HFFc6 (cell line): ENCODE data around the gene DDX47. TPM values are rescaled to one million over a fixed set of nuclear protein-coding genes. Genes with fewer than 3 reads are reported as not detected.
"Not testable (repeated sequence)": the region's sequence is repeated elsewhere in the genome, so short reads cannot be mapped to it uniquely, and the experiment has no call there.

Experiments used
- DNase-seq: peaks from one replicate; pipeline ENCODE4 v3.0.0-alpha.2; 2018
- H3K27ac Mint-ChIP-seq: 2 replicates; pipeline ENCODE4 v1.8.0; 2020; ENCODE audit warnings: mild to moderate bottlenecking, mixed read lengths
- H3K27me3 Mint-ChIP-seq: 2 replicates; pipeline ENCODE4 v1.8.0; 2021; ENCODE audit warnings: mild to moderate bottlenecking, moderate library complexity, mixed read lengths; ENCODE audit not compliant: insufficient read depth
- H3K36me3 Mint-ChIP-seq: 2 replicates; pipeline ENCODE4 v1.8.0; 2021; ENCODE audit warnings: low read depth, mixed read lengths
- H3K4me1 Mint-ChIP-seq: 2 replicates; pipeline ENCODE4 v1.8.0; 2020; ENCODE audit warnings: low read depth, mixed read lengths
- H3K4me3 Mint-ChIP-seq: 2 replicates; pipeline ENCODE4 v1.8.0; 2020; ENCODE audit warnings: mild to moderate bottlenecking, moderate library complexity, mixed read lengths
- H3K9me3 Mint-ChIP-seq: 2 replicates; pipeline ENCODE4 v1.8.0; 2020; ENCODE audit warnings: mild to moderate bottlenecking, mixed read lengths
- CTCF ChIP-seq: fragments of 200-600 bp; sonication (generic); IDR thresholded peaks from 2 replicates; pipeline ENCODE4 v1.5.0; 2021; ENCODE audit warnings: antibody characterized with exemption, mild to moderate bottlenecking
- total RNA-seq, 6 experiments: library from RNA; stranded (reverse); fragmentation: NEBNext Ultra II Directional; extraction: Animal tissue kit (Norgen Biotek cat#: 25700); gene quantifications; 2 replicates in 1 of 6; 3 replicates in 5 of 6; pipeline ENCODE4 v1.2.3, GENCODE V29; 2021

The DDX47 gene
- total RNA-seq, 6 experiments from 2014 or later, result 87.6 to 97.3 (median 94.2) TPM

DNA sequence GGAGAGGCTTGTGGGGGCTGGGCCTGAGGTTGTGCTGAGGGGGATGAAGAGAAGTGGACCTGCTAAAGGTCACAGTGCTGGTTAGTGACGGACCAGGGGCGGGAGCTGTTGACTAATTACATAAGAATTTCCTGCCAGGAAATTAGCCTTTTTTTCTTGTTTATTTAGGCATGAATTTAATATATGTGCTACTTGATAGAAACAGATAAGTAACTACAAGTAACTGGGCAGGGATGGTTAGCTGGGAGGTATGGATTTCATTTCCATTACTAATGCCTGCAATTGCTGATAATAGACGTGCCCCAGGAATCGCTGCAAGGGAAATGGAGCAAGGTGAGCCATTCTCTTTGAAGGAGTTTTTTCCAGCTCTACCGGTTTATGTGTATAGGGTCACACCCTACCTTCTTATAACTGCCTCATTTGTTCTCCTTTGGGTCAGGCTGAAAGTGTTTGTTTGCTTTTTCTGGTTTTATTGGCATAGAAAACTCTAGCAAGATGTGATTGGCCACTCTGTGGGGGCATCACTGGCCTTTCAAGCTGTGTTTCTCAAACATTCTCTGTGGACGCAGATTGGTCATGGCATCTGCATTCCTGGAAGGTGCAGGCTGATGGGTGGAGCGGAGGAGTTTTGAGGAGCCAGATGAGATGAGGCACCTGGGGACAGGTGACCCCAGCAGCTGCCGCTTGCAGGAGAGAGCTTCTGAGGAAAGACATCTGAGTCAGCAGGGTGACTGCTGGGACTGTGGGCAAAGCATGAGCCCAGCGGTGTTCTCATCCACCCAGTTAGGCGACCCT lies 59.2 kb downstream of the DDX47 start:
- H3K9me3 Mint-ChIP-seq, result no peaks in the 10 kb centered on the region
- peaks cover 86% of the 10 kb centered on the region for H3K4me1 Mint-ChIP-seq
- peak; percentile 87 for DNase-seq
- peak overlapping the region; percentile 80 for H3K4me3 Mint-ChIP-seq
- peaks cover 54% of the 10 kb centered on the region for H3K36me3 Mint-ChIP-seq
- peaks cover 2% of the 10 kb centered on the region; the same call in 1 of the 2 replicates for H3K27me3 Mint-ChIP-seq
- no peak for TF ChIP-seq CTCF
- H3K27ac Mint-ChIP-seq, result peak overlapping the region; percentile 96

GRCh38 chr12:12872934-12873275 lies 59.8 kb downstream of the DDX47 start:
- Mint-ChIP-seq H3K4me1 (peaks cover 88% of the 10 kb centered on the region), H3K36me3 (peaks cover 50% of the 10 kb centered on the region), H3K27ac (peak overlapping the region; percentile 96), H3K4me3 (peak overlapping the region; percentile 80), H3K27me3 (peaks cover 2% of the 10 kb centered on the region; the same call in 1 of the 2 replicates), H3K9me3 (no peaks in the 10 kb centered on the region)
- peak; percentile 44 for DNase-seq
- TF ChIP-seq CTCF, result no peak

- TF ChIP-seq CTCF, result no peak
- no peaks in the 10 kb centered on the region for H3K9me3 Mint-ChIP-seq
- peaks cover 79% of the 10 kb centered on the region for H3K4me1 Mint-ChIP-seq
- H3K27me3 Mint-ChIP-seq, result peaks cover 2% of the 10 kb centered on the region; the same call in 1 of the 2 replicates
- peak overlapping the region; percentile 17; the same call in 1 of the 2 replicates for H3K4me3 Mint-ChIP-seq
- peak overlapping the region; percentile 96 for H3K27ac Mint-ChIP-seq
- peaks cover 38% of the 10 kb centered on the region for H3K36me3 Mint-ChIP-seq
- no peak for DNase-seq
Measured at GRCh38 chr12:12874029-12874428, 60.9 kb downstream of the DDX47 start.

- not testable (repeated sequence) for H3K27me3 Mint-ChIP-seq, H3K9me3 Mint-ChIP-seq, H3K4me3 Mint-ChIP-seq, H3K27ac Mint-ChIP-seq, DNase-seq
- Mint-ChIP-seq H3K36me3 (peaks cover 40% of the 10 kb centered on the region), H3K4me1 (peaks cover 81% of the 10 kb centered on the region)
Measured at GRCh38 chr12:12875301-12875700, 62.2 kb downstream of the DDX47 start.

DNA sequence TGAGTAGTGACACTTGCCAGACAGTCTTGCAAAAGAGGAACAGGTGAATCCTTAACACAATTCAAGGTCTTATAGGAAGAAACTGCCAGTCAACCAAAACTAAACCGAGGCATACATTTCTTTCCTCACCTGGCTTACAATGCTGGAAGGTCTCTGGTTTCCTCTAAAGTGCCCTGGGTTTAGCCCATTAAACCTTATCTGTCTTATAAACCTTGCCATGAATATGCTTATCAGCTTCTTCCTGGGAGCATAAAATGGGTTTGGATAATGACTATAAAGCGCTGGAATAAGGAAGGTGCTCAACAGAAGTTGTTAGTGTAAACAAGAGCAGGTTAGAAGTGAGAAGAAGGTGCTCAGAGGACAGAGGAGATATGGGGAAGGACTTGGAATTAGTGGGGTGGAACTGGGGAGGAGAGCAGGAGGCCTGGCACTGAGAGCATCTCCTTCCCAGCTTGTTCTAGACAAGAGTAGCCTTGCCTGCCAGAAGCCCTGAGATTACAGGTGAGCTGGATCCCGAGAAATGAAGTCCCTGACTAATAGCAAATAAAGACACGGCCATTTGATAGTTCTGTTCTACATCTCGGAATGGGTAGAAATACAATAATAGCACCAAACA lies 64.1 kb downstream of the DDX47 start:
- Mint-ChIP-seq H3K27ac (peak overlapping the region; percentile 63), H3K4me3 (0 out of 2 replicates have a peak overlapping the region, but pooled peaks have one; percentile 5), H3K9me3 (no peaks in the 10 kb centered on the region), H3K27me3 (peaks cover 2% of the 10 kb centered on the region; the same call in 1 of the 2 replicates), H3K4me1 (peaks cover 80% of the 10 kb centered on the region), H3K36me3 (peaks cover 38% of the 10 kb centered on the region)
- no peak for DNase-seq
- TF ChIP-seq CTCF, result no peak
